Upper lobe of left lung (tissue), 6 donors: ENCODE measurements around the gene MINDY4B. TPM values are rescaled to one million over a fixed set of nuclear protein-coding genes. Genes with fewer than 3 reads are reported as not detected.

ENCODE experiments used
- ATAC-seq, 2 donors: fragments of 200-7000 bp; cut with Tn5 transposase; one replicate each; pipeline ENCODE4 v1.9.1; 2022; ENCODE audit warnings: mild to moderate bottlenecking in 2 of 2, moderate library complexity in 2 of 2; ENCODE audit not compliant: low FRiP score in 2 of 2
- DNase-seq, 2 donors: peaks; one replicate each; pipeline ENCODE4 v3.0.0-alpha.2; 2019 to 2020
- H3K27ac ChIP-seq, 4 donors: fragments of 200-600 bp; sonication (generic); one replicate each; pipeline ENCODE4 v1.5.1; 2016 to 2019
- H3K27me3 ChIP-seq, 4 donors: fragments of 200-600 bp; sonication (generic); one replicate each; pipeline ENCODE4 v1.5.1; 2017 to 2019
- H3K36me3 ChIP-seq, 4 donors: fragments of 200-600 bp; sonication (generic); one replicate each; pipeline ENCODE4 v1.5.1; 2016 to 2019
- H3K4me1 ChIP-seq, 4 donors: fragments of 200-600 bp; sonication (generic); one replicate each; pipeline ENCODE4 v1.5.1; 2018 to 2019
- H3K4me3 ChIP-seq, 4 donors: fragments of 200-600 bp; sonication (generic); one replicate each; pipeline ENCODE4 v1.5.1; 2017 to 2019; ENCODE audit warnings: mild to moderate bottlenecking in 2 of 4, moderate library complexity in 1 of 4
- H3K9me3 ChIP-seq, 4 donors: fragments of 200-600 bp; sonication (generic); one replicate each; pipeline ENCODE4 v1.5.1; 2018 to 2019
- CTCF ChIP-seq, 6 experiments: fragments of 450-650 bp in 4 of 6; fragments of 200-600 bp in 2 of 6; sonication (generic) in 2 of 6; IDR thresholded peaks; one replicate each; pipeline ENCODE4 v1.5.1; 2016 to 2019; ENCODE audit warnings: antibody characterized with exemption in 6 of 6
- EP300 ChIP-seq, 4 donors: sonication (generic); formaldehyde crosslinking; IDR thresholded peaks; one replicate each; pipeline ENCODE4 v1.5.1; 2017; ENCODE audit warnings: antibody characterized with exemption in 4 of 4, control low read depth in 2 of 4
- POLR2A ChIP-seq, 4 donors: fragments of 450-650 bp; IDR thresholded peaks; one replicate each; pipeline ENCODE4 v1.5.1; 2016 to 2017; ENCODE audit warnings: antibody characterized with exemption in 4 of 4, mild to moderate bottlenecking in 2 of 4
- POLR2AphosphoS5 ChIP-seq, 2 donors: sonication (generic); formaldehyde crosslinking; IDR thresholded peaks; one replicate each; pipeline ENCODE4 v1.5.1; 2017; ENCODE audit warnings: antibody characterized with exemption in 2 of 2
- WGBS, 2 donors: methylation state at CpG; one replicate each; pipeline ENCODE4 v1.1.5; 2017 to 2018; 5-methylcytosine and 5-hydroxymethylcytosine counted together
- total RNA-seq, 6 donors: library from RNA; depleted of rRNA in 4 of 6; stranded (reverse); fragments of >200 nt in 4 of 6; gene quantifications; one replicate each; pipeline versions ENCODE4 v1.1.0 to v1.2.1, GENCODE V29; 2016 to 2021
- donor health status: DM: no; HTN: no; CAD: no; lungs with moderate emphysema.
- donor health status: DM: no; HTN: yes; CAD: no; lungs with severe emphysema.

MINDY4B gene
- total RNA-seq, 6 donors from 2014 or later = not detected

- H3K9me3 ChIP-seq = no peaks in the 10 kb centered on the region
- WGBS, 2 donors = 84 to 91% methylated on average over 6 to 9 of the region's 9 CpGs
- no peak for TF ChIP-seq CTCF (IDR thresholded peaks at IDR 0.05)
- TF ChIP-seq POLR2A (IDR thresholded peaks at IDR 0.05) = no peak
- no peak for TF ChIP-seq POLR2AphosphoS5 (IDR thresholded peaks at IDR 0.05)
- no peak for TF ChIP-seq EP300 (IDR thresholded peaks at IDR 0.05)
- H3K27me3 ChIP-seq = no peaks in the 10 kb centered on the region
- H3K4me3 ChIP-seq = no peak overlapping the region
- H3K27ac ChIP-seq = peak overlapping the region in 3 of 4 donors; percentile 12 to 69 (median 55)
- DNase-seq (peak in 1 of 2 donors; percentile 51), ATAC-seq (no peak)
- no peaks in the 10 kb centered on the region for H3K36me3 ChIP-seq
- no peaks in the 10 kb centered on the region for H3K4me1 ChIP-seq
Observed at GRCh38 chr3:150890831-150891230, 14.4 kb downstream of the MINDY4B start.

- Histone ChIP-seq H3K27me3 (no peaks in the 10 kb centered on the region), H3K4me3 (no peak overlapping the region), H3K4me1 (no peaks in the 10 kb centered on the region), H3K36me3 (no peaks in the 10 kb centered on the region), H3K9me3 (no peaks in the 10 kb centered on the region), H3K27ac (peak overlapping the region; percentile 12 to 71 (median 34))
- no peak for DNase-seq
- no peak for TF ChIP-seq EP300 (IDR thresholded peaks at IDR 0.05)
- TF ChIP-seq POLR2A (IDR thresholded peaks at IDR 0.05) = no peak
- TF ChIP-seq POLR2AphosphoS5 (IDR thresholded peaks at IDR 0.05) = no peak
- TF ChIP-seq CTCF (IDR thresholded peaks at IDR 0.05) = no peak
- no peak for ATAC-seq
- 49 to 74% methylated on average over 3 of the region's 3 CpGs for WGBS, 2 donors
Observed at GRCh38 chr3:150890295-150890694, 14.9 kb downstream of the MINDY4B start.

- Histone ChIP-seq H3K9me3 (no peaks in the 10 kb centered on the region), H3K36me3 (no peaks in the 10 kb centered on the region), H3K27me3 (no peaks in the 10 kb centered on the region), H3K27ac (peak overlapping the region in 1 of 4 donors; percentile 71), H3K4me1 (no peaks in the 10 kb centered on the region), H3K4me3 (no peak overlapping the region)
- 71 to 77% methylated on average over 6 of the region's 6 CpGs for WGBS, 2 donors
- no peak for ATAC-seq
- TF ChIP-seq POLR2A (IDR thresholded peaks at IDR 0.05) (no peak), CTCF (IDR thresholded peaks at IDR 0.05) (no peak), POLR2AphosphoS5 (IDR thresholded peaks at IDR 0.05) (no peak), EP300 (IDR thresholded peaks at IDR 0.05) (no peak)
- DNase-seq = no peak
Observed at GRCh38 chr3:150889106-150889505, 16.1 kb downstream of the MINDY4B start.

GRCh38 chr3:150887031-150887430 is 18.2 kb downstream of the MINDY4B start:
- H3K9me3 ChIP-seq = no peaks in the 10 kb centered on the region
- no peaks in the 10 kb centered on the region for H3K36me3 ChIP-seq
- WGBS, 2 donors = 92 to 97% methylated on average over 2 of the region's 2 CpGs
- TF ChIP-seq EP300 (IDR thresholded peaks at IDR 0.05) (no peak), CTCF (IDR thresholded peaks at IDR 0.05) (no peak), POLR2A (IDR thresholded peaks at IDR 0.05) (no peak), POLR2AphosphoS5 (IDR thresholded peaks at IDR 0.05) (no peak)
- H3K27me3 ChIP-seq = no peaks in the 10 kb centered on the region
- DNase-seq = no peak
- no peak overlapping the region for H3K4me3 ChIP-seq
- no peaks in the 10 kb centered on the region for H3K4me1 ChIP-seq
- ATAC-seq = no peak
- no peak overlapping the region for H3K27ac ChIP-seq

- ATAC-seq = no peak
- Histone ChIP-seq H3K36me3 (no peaks in the 10 kb centered on the region), H3K4me3 (no peak overlapping the region), H3K27me3 (no peaks in the 10 kb centered on the region), H3K4me1 (no peaks in the 10 kb centered on the region), H3K27ac (no peak overlapping the region), H3K9me3 (no peaks in the 10 kb centered on the region)
- WGBS, 2 donors = 65 to 66% methylated on average over 3 of the region's 3 CpGs
- no peak for DNase-seq
- TF ChIP-seq POLR2A (IDR thresholded peaks at IDR 0.05) = no peak
- no peak for TF ChIP-seq EP300 (IDR thresholded peaks at IDR 0.05)
- no peak for TF ChIP-seq CTCF (IDR thresholded peaks at IDR 0.05)
- no peak for TF ChIP-seq POLR2AphosphoS5 (IDR thresholded peaks at IDR 0.05)
Observed at GRCh38 chr3:150885535-150885934, 19.7 kb downstream of the MINDY4B start.
